Smooth muscle cell (in vitro differentiated cells): ENCODE results near the gene C12orf76. TPM values are rescaled to one million over a fixed set of nuclear protein-coding genes. Genes with fewer than 3 reads are reported as not detected.
A peak's percentile ranks its signal among the peaks of the same experiment; 100 is the strongest.

Experiments
- DNase-seq: peaks from one replicate; lab custom pipeline; 2025; ENCODE audit not compliant: unreplicated experiment; lab: John Stamatoyannopoulos, UW
- H2AFZ ChIP-seq: fragments of 200-600 bp; sonication (generic); 2 replicates; pipeline ENCODE4 v1.6.0; 2016; ENCODE audit warnings: antibody characterized with exemption, low read depth, mild to moderate bottlenecking
- H3F3A ChIP-seq: fragments of 200-600 bp; sonication (generic); 2 replicates; pipeline ENCODE4 v1.6.0; 2017; ENCODE audit warnings: antibody characterized with exemption, low read depth
- H3K27ac ChIP-seq: fragments of 200-600 bp; sonication (generic); 2 replicates; pipeline ENCODE4 v1.5.1; 2016; ENCODE audit warnings: low read depth, mild to moderate bottlenecking
- H3K27me3 ChIP-seq: fragments of 200-600 bp; sonication (generic); 2 replicates; pipeline ENCODE4 v1.6.1; 2016; ENCODE audit warnings: low read depth, mild to moderate bottlenecking
- H3K36me3 ChIP-seq: fragments of 200-600 bp; sonication (generic); 2 replicates; pipeline ENCODE4 v1.5.1; 2016; ENCODE audit warnings: low read depth
- H3K4me1 ChIP-seq: fragments of 200-600 bp; sonication (generic); 2 replicates; pipeline ENCODE4 v1.5.1; 2016; ENCODE audit warnings: low read depth
- H3K4me2 ChIP-seq: fragments of 200-600 bp; sonication (generic); 2 replicates; pipeline ENCODE4 v1.6.0; 2016; ENCODE audit warnings: mild to moderate bottlenecking
- H3K4me3 ChIP-seq: fragments of 200-600 bp; sonication (generic); 2 replicates; pipeline ENCODE4 v1.5.1; 2016; ENCODE audit warnings: mild to moderate bottlenecking
- H3K79me2 ChIP-seq: fragments of 200-600 bp; sonication (generic); 2 replicates; pipeline ENCODE4 v1.6.0; 2016; ENCODE audit warnings: low read depth, mild to moderate bottlenecking
- H3K9ac ChIP-seq: fragments of 200-600 bp; sonication (generic); 2 replicates; pipeline ENCODE4 v1.6.0; 2016; ENCODE audit warnings: low read depth
- H3K9me3 ChIP-seq: fragments of 200-600 bp; sonication (generic); replicated peaks from 2 replicates; pipeline ENCODE4 v1.5.1; 2016; ENCODE audit warnings: low read depth
- H4K20me1 ChIP-seq: fragments of 200-600 bp; sonication (generic); 2 replicates; pipeline ENCODE4 v1.6.0; 2016; ENCODE audit warnings: low read depth
- WGBS: methylation state at CpG from one replicate; pipeline ENCODE4 v1.1.7; 2016; ENCODE audit warnings: low lambda C conversion rate; 5-methylcytosine and 5-hydroxymethylcytosine counted together
- polyA plus RNA-seq: library from polyadenylated mRNA; unstranded; fragments of >200 nt; fragmentation: Nextera tagmentation; extraction: Ambion mirVana; gene quantifications from 2 replicates; pipeline ENCODE4 v1.2.1, GENCODE V29; 2016
- small RNA-seq: library from RNA; depleted of rRNA; stranded (forward); fragments of <200 nt; gene quantifications from one replicate; pipeline ENCODE3, GENCODE V24; 2014
- total RNA-seq: library from RNA; depleted of rRNA; stranded (reverse); fragments of >200 nt; gene quantifications from 2 replicates; pipeline ENCODE4 v1.2.3, GENCODE V29; 2014
- TF ChIP-seq, protein P1 (sequence below): fragments of 200-600 bp; sonication (generic); IDR thresholded peaks from 2 replicates; pipeline ENCODE4 v1.5.1; 2017; ENCODE audit warnings: borderline replicate concordance, mild to moderate bottlenecking, antibody characterized with exemption; ENCODE audit not compliant: insufficient read depth, poor library complexity, severe bottlenecking

C12orf76 gene
- total and polyA plus RNA-seq, 2 experiments from 2014 or later = 10.0 to 12.0 TPM

DNA sequence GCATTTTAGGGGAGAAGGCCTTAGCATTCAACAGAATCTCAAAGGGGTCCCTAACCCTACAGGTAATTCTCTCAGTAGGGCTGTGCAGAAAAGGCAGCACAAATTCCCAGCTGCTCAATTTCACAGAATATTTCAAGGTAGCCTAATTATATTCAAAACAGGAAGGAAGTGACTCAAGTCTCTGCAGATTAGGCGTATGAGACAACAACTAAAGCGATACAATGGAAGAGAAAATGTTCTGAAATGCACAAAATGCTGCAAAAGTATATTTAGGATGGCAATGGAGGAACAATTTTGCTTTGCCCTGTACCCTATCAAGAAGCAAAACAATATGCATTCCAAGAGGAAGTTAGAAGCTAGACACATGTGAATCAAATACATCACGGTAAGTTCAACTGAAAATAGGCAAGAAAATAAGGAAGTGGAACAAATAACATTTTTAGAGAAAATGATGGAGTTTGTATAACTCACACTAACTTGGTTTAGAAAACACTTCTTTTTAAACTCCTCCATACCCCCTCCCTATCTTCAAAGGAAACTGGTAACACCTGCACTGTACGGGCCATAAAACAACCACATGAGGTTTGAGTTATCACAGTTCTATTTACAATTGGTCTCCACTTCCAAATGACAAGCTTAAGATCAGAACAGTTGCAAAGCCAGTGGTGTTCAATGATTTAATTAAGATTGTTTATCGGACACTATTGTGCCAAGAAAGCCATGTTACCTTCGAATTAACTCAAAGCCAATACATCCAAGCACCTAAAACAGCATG is 53.7 kb downstream of the C12orf76 start:
- Histone ChIP-seq H3F3A (peaks cover 4% of the 10 kb centered on the region), H4K20me1 (peaks cover 28% of the 10 kb centered on the region), H3K79me2 (peaks cover 53% of the 10 kb centered on the region), H3K36me3 (peaks cover 5% of the 10 kb centered on the region), H3K9me3 (no peaks in the 10 kb centered on the region), H3K4me2 (peak overlapping the region; percentile 94), H3K4me1 (peaks cover 16% of the 10 kb centered on the region), H3K4me3 (peak overlapping the region; percentile 87), H3K9ac (no peak overlapping the region), H3K27me3 (no peaks in the 10 kb centered on the region), H2AFZ (no peak overlapping the region), H3K27ac (no peak overlapping the region)
- WGBS = 88% methylated on average over 6 of the region's 6 CpGs
- DNase-seq = no peak
- TF ChIP-seq, protein P1, sequence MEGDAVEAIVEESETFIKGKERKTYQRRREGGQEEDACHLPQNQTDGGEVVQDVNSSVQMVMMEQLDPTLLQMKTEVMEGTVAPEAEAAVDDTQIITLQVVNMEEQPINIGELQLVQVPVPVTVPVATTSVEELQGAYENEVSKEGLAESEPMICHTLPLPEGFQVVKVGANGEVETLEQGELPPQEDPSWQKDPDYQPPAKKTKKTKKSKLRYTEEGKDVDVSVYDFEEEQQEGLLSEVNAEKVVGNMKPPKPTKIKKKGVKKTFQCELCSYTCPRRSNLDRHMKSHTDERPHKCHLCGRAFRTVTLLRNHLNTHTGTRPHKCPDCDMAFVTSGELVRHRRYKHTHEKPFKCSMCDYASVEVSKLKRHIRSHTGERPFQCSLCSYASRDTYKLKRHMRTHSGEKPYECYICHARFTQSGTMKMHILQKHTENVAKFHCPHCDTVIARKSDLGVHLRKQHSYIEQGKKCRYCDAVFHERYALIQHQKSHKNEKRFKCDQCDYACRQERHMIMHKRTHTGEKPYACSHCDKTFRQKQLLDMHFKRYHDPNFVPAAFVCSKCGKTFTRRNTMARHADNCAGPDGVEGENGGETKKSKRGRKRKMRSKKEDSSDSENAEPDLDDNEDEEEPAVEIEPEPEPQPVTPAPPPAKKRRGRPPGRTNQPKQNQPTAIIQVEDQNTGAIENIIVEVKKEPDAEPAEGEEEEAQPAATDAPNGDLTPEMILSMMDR = no peak

DNA sequence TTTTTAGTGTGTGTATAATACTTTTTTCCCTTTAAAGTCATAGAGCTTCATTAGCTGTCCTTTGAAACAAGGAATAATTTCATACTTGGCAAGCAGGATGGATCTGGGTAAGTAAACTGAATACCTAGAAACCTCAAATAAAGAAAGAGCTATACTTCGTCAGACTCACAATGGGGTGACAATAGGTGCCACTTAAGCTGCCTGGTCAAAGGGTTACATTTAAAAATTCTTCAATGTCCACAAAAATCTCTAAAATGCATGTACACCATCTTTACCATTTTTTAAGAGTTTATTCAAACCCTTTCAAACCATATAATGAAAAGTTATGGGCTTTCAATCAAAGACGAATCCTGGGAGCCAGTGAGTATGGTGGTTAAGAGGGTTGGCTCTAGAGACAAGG is 55.2 kb downstream of the C12orf76 start:
- Histone ChIP-seq H2AFZ (no peak overlapping the region), H3K4me3 (no peak overlapping the region), H3K9ac (no peak overlapping the region), H3F3A (peaks cover 1% of the 10 kb centered on the region), H4K20me1 (peaks cover 28% of the 10 kb centered on the region), H3K27me3 (no peaks in the 10 kb centered on the region), H3K9me3 (no peaks in the 10 kb centered on the region), H3K4me1 (peaks cover 11% of the 10 kb centered on the region), H3K27ac (no peak overlapping the region), H3K36me3 (peaks cover 5% of the 10 kb centered on the region), H3K79me2 (peaks cover 53% of the 10 kb centered on the region), H3K4me2 (no peak overlapping the region)
- TF ChIP-seq, protein P1 = no peak
- no peak for DNase-seq
- WGBS = 93% methylated on average over 2 of the region's 2 CpGs

DNA sequence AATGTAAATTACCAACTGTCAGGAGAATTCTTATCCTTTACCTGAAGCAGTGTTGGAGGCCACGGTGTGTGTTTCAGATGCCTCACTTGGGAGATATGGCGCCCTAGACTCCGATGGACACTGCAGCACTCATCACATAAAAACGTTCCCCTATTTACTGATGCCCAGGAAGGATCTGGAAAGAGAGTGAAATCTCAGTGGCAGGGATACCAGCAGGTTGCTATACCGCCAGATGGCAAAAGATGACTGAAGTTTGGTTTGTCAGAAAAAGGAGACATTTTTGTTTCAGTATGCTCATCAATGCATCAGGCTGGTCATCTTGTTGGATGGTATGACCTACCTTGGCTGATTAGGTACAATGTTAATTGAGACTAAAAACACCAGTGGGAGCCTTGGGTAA is 56.7 kb downstream of the C12orf76 start:
- H3K36me3 ChIP-seq = peaks cover 5% of the 10 kb centered on the region
- no peak for DNase-seq
- H3K4me2 ChIP-seq = no peak overlapping the region
- H3K27ac ChIP-seq = no peak overlapping the region
- H3K4me3 ChIP-seq = no peak overlapping the region
- H3K27me3 ChIP-seq = no peaks in the 10 kb centered on the region
- TF ChIP-seq, protein P1 = no peak
- H3K79me2 ChIP-seq = peaks cover 53% of the 10 kb centered on the region
- peaks cover 11% of the 10 kb centered on the region for H3K4me1 ChIP-seq
- peaks cover 28% of the 10 kb centered on the region for H4K20me1 ChIP-seq
- no peaks in the 10 kb centered on the region for H3K9me3 ChIP-seq
- WGBS = 96% methylated on average over 5 of the region's 5 CpGs
- no peaks in the 10 kb centered on the region for H3F3A ChIP-seq
- no peak overlapping the region for H2AFZ ChIP-seq
- no peak overlapping the region for H3K9ac ChIP-seq

Small RNAs within 50 kb of the gene (small RNA-seq; reads per million reads assigned to genes)
- not detected for gene AC007546.2

Other genes with a start within 250 kb of the C12orf76 start
- gene TRPV4, start 215.1 kb downstream of the C12orf76 start, total RNA-seq = 0.63 and 1.9 TPM in 2 replicates
- 1.5 TPM in 2 replicates for gene TRPV4, start 215.1 kb downstream of the C12orf76 start, polyA plus RNA-seq
- gene GLTP, start 168.0 kb downstream of the C12orf76 start, total RNA-seq = 46.9 and 63.5 TPM in 2 replicates
- gene GLTP, start 168.0 kb downstream of the C12orf76 start, polyA plus RNA-seq = 38.1 and 43.4 TPM in 2 replicates
- gene TCHP, start 148.2 kb downstream of the C12orf76 start, total RNA-seq = 4.2 and 6.6 TPM in 2 replicates
- 7.7 and 7.8 TPM in 2 replicates for gene TCHP, start 148.2 kb downstream of the C12orf76 start, polyA plus RNA-seq
- 27.3 and 27.4 TPM in 2 replicates for gene GIT2, start 52.2 kb downstream of the C12orf76 start, total RNA-seq
- 20.3 and 24.9 TPM in 2 replicates for gene GIT2, start 52.2 kb downstream of the C12orf76 start, polyA plus RNA-seq
- 31.1 and 35.6 TPM in 2 replicates for gene ANKRD13A, start 49.1 kb downstream of the C12orf76 start, total RNA-seq
- gene ANKRD13A, start 49.1 kb downstream of the C12orf76 start, polyA plus RNA-seq = 11.6 and 12.0 TPM in 2 replicates
- 11.0 and 14.7 TPM in 2 replicates for gene IFT81, start 75.8 kb upstream of the C12orf76 start, total RNA-seq
- gene IFT81, start 75.8 kb upstream of the C12orf76 start, polyA plus RNA-seq = 8.0 and 9.1 TPM in 2 replicates
- 103 and 104 TPM in 2 replicates for gene ATP2A2, start 232.7 kb upstream of the C12orf76 start, total RNA-seq
- 47.6 and 53.7 TPM in 2 replicates for gene ATP2A2, start 232.7 kb upstream of the C12orf76 start, polyA plus RNA-seq